Activated CD4-positive, CD25-positive, alpha-beta regulatory T cell treated with anti-CD3 and anti-CD28 coated beads, Interleukin-2, amount 50 U/mL, for 16 hours (primary cell): Measurements from ENCODE around the gene TP63.

Experiments
- DNase-seq: peaks from one replicate; pipeline ENCODE4 v3.0.0-alpha.2; 2020; ENCODE audit warnings: low read depth, low spot score

Gene TP63

DNA sequence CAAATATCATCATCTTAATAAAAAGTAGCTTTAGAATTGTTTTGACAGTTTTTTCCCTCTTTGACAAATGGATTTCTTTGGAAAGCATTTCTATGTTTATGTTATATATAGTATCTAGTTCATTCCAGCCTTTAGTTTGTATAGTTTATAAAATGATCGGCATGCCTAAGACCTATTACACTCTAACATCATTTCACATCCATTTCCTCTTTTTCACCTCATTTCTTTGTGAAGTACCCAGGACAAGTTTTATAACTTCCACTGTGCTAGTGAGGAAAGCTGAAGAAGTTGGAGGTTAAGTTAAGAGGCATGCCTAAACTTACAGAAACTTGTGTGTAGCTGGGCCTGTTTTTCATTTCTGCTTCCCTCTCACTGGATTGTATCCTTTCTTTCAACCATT, 178.4 kb downstream of the TP63 start:
- no peak for DNase-seq

GRCh38 chr3:189812806-189813465, 181.7 kb downstream of the TP63 start:
- no peak for DNase-seq

DNA sequence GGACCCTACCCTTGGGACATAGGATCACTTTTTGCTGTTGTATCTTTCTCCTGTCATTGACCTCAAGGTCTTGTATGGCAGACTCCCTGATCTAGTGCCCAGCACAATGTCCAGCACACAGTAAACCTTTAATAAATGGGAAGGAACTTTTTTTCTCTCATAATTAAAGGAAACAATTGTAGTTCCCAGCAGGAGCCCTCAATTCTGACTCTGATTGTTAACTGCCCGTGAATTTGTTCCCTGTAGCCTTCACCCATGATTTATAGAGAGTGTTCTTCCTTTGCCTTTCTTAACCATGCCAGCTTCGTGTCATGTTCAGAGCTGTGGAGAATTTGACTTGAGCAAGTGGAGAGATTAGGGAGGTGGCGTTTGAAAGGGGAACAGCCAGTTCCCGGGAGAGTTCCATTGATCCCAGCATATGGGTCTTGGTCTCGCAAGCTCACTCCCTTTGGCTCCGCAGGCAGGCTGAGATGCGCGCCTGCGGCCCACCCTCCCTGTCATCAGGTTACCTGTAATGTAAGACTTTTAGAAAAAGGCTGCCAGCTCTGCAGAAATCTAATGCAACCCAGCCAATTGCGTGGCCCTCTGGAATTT, 182.6 kb downstream of the TP63 start:
- DNase-seq: no peak

DNA sequence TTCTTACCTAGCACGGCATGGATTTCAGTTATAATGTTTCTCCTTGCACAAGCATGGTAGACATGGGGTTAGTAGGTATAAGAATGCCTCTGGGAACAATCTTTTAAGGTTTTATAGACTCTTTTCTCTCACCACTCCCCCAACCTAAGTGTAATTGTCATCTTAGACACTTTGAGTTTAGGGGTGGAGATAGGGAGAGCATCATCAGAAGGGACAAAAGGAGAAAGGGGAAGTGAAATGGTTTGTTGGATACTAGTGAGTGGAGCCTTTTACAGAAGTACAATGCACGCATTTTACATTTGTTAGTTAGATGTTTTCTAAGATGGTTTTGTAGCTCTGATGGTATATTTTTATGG, 189.2 kb downstream of the TP63 start:
- DNase-seq: no peak

DNA sequence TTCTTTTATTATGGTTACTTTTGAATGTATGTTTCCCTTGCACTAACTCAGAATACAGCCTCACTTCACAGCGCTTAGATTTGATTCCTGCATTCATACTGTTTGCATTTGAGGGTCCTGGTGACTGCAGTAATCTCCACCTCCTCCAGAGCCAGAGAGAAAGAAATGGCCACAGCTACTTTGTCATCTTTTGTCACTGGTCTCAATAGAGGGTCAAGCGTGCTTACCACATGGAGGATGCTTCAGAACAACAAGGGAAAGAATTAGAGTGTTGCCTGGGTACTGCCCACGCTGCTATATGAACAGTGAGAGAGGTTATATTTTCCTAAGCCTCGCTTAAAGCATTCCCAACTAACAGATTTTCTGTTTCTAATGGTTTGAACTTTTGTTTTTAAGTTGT, 190.1 kb downstream of the TP63 start:
- DNase-seq: no peak

- no peak for DNase-seq
Measured at GRCh38 chr3:189822726-189823125, 191.5 kb downstream of the TP63 start.

- no peak for DNase-seq
Measured at GRCh38 chr3:189824629-189825312, 193.6 kb downstream of the TP63 start.

GRCh38 chr3:189826566-189826965, 195.4 kb downstream of the TP63 start:
- DNase-seq: no peak

DNA sequence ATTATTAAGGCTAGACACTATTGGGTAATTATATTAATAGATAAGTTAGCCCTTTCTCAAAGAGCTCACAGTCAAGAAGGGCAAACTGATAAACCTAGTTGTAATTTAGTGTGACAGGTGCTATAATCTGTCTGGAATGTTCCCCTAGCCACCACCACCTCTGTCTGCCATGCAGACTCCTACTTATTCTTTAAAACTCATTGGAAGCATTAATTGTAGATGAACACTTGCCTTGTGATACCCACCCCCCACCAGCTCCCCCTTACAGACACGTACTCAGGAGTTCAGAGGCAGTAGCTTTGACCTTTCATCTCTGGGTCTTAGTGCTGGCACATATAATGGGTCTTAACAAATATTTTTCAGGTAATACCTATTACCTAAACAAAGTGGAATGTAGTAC, 195.9 kb downstream of the TP63 start:
- DNase-seq: no peak

DNA sequence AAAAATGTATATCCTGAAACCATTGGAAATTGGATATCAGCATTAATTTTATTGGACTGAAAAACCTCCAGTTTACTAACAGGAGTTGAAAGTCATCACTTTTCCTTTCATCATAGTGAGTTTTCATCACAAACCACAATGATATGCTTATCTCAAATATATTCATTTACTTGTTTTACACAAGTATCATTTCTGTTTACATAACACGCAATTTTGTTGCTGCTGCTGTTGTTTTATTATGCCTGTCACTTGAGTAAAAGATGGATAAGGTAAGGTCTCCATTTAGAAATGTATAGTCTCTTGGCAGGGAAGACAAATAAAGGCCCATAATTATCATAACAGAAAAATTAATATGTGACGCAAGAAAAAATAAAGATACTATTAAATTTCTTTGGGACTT, 199.2 kb downstream of the TP63 start:
- DNase-seq: no peak

DNA sequence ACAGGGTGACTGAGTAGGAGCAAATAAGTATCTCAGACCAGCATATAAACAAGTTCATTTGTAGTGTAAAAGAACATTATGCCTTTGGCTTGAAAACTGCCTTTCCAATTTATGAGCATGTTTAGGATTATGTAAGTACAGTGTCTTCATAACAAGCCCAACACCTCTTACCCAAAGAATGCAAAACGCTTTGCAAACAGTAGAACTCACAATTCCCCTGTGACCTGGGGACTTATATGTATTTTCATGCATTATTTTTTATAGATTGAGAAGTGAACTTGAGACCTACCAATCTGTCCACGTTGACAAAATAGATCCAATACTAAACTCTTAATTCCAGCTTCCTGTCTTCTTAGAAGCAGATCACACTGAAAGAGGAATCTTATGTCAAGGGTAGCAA, 202.1 kb downstream of the TP63 start:
- no peak for DNase-seq

- DNase-seq: no peak
Measured at GRCh38 chr3:189833996-189834395, 202.8 kb downstream of the TP63 start.

- DNase-seq: no peak
Measured at GRCh38 chr3:189834462-189834861, 203.3 kb downstream of the TP63 start.

GRCh38 chr3:189836795-189837194, 205.6 kb downstream of the TP63 start:
- no peak for DNase-seq

DNA sequence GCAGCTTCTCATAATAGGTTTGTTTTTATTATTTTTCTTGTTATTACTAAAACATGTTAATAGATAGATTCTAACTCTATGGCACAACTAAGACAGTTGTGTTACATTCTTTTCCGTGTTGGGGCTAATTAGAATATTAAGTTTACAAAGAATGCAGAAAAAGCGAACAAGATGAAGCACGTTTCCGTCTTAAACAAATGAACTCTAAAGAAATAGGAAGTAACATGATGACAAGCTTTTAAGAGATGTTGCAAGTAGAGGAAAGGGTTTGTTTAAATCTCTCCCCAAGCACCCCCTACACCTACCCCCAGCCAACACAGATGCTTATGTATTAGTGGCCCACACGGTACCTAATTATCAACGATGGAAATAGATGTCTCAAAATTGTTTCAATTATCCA, 207.1 kb downstream of the TP63 start:
- DNase-seq: no peak

GRCh38 chr3:189839576-189839975, 208.4 kb downstream of the TP63 start:
- DNase-seq: no peak

GRCh38 chr3:189841473-189842205, 210.4 kb downstream of the TP63 start:
- DNase-seq: no peak

DNA sequence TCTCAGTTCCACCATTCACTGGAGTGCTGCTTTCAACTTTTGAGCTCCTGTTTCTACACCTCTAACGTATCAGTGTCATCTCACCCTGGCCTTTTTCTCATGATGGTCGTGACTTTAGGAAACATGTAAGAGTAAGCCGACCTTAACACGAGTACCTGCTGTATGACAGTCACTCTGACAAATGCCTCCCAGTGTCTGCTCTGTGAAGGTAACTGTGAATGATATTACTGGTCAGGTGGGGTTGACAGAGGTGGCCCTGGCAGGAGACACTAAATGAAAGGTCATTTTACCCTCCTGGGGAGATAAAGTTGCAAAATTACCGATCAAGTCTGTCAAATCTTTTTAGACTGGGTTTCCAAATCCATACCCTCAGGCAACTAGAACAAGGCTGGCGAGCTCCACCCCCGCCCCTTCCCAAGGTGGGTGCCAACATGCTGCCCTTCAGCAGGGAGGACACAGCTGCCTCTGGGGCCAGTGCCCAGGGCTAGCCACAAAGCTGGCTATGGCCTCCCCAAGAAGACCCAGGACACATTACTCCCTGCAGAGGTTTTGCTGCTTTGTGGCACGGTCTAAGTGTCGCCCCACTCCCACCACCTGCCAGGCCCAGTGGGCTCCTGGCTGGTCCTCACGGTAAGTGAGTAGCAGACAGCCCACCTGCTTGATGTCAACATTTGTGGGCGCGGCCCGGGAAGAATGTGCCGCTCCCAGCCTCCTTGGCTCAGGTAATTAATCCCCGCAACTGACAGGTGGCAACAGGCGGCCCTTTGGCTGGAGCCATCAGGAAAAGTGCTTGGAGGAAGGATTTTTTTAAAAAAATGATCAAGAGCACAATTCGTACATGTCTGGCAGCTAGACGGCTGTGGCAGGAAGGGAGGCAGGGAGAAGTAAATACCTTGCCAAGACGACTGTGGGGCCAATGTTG, 211.8 kb downstream of the TP63 start:
- no peak for DNase-seq

DNA sequence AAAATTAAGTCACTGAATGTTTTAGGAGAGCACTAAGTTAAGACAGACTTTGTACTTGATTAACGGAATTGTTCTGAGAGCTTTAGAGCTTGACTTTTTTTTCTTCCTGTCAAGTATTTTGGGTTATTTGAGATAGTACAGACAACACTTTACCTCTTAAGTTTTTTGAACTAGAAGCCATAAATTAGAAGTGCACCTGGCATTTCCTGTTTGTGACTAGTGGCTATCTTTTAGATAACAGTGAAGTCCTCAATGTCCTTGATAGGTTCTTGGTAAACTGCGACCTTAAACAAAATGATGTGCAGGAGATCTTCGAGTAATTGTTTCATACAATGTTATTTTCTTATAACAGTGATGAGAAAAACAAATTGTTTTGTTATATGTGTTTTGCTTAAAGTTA, 213.9 kb downstream of the TP63 start:
- no peak for DNase-seq

DNA sequence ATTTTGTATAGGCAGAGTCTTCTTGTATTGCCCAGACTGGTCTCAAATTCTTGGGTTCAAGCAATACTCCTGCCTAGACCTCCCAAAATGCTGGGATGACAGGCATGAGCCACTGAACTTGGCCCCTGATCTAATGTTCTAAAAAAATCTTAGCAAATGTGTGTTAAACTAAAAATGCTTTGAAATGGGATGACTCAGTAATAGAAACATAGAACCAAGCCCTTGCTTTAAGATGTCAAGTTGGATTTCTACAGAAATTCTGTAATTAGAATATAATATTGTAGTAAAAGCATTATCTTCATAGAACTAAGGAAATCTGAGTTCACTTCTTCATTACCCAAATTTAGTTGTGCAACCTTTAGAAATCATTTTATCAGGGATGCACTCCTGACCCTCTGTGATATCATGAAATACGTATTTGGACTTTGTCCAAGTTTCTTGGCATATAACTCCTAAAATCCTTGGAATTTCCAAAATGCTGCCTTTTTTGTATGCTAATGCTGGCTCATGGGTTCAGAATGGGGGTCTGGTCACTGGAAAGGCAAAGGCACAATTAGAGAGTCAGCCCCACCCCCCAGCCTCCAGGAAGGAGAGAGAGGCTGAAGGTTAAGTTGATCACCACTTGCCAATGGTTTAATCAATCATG, 217.3 kb downstream of the TP63 start:
- no peak for DNase-seq

DNA sequence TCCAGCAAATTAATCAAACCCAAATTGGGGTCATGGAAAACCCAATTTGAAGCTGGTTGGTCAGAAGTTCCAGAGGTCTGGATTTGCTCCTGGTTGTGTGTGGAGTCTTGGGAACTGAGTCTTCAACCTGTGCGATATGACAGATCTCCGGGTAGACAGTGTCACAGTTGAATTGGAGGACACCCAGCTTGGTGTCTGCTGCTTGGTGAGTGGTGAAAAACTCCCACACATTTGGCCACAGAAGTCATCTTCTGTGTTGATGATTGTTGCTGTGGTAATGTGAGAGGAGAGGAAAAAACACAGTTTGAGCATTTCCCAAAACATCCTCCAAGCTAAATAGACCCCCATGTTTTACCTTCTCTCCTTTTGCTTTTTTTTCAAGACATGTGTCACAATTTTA, 218.1 kb downstream of the TP63 start:
- DNase-seq: no peak
